ENCODE results near the gene CAMTA2. TPM values are rescaled to one million over a fixed set of nuclear protein-coding genes. Genes with fewer than 3 reads are reported as not detected.

Gene CAMTA2
- polyA plus RNA-seq, 1 donor from 2014 or later = 7.3 TPM

GRCh38 chr17:5027299-5027698 is 39.8 kb upstream of the CAMTA2 start:
- Histone ChIP-seq H3K4me3 (ENCODE audit: low read length) (no peak overlapping the region), H3K9me2 (ENCODE audit: insufficient read depth, low read length) (no peaks in the 10 kb centered on the region), H4K20me1 (ENCODE audit: insufficient read depth) (no peaks in the 10 kb centered on the region), H3K9me3 (ENCODE audit: low read length) (no peaks in the 10 kb centered on the region), H3F3A (ENCODE audit: insufficient read depth, low read length, poor library complexity, severe bottlenecking) (no peaks in the 10 kb centered on the region), H2AFZ (ENCODE audit: low read depth, low read length) (no peak overlapping the region), H3K4me2 (ENCODE audit: low read length) (no peak overlapping the region), H3K36me3 (ENCODE audit: insufficient read depth, low read length) (no peaks in the 10 kb centered on the region), H3K79me2 (replicated peaks; ENCODE audit: insufficient read depth, low read length) (no peaks in the 10 kb centered on the region), H3K9ac (ENCODE audit: low read length) (no peak overlapping the region), H3K27ac (ENCODE audit: low read length) (no peak overlapping the region), H3K27me3 (ENCODE audit: insufficient read depth, low read depth, low read length) (no peaks in the 10 kb centered on the region)
- no peak for TF ChIP-seq POLR2AphosphoS5 (IDR thresholded peaks at IDR 0.05)
- no peak for TF ChIP-seq REST (IDR thresholded peaks at IDR 0.05; ENCODE audit: borderline replicate concordance)
- no peak for TF ChIP-seq EZH2 (IDR thresholded peaks at IDR 0.05; ENCODE audit: borderline replicate concordance, insufficient read depth, low read length, poor library complexity, severe bottlenecking)
- TF ChIP-seq RAD21 (conservative IDR thresholded peaks at IDR 0.05) = no peak
- no peak for TF ChIP-seq EP300 (conservative IDR thresholded peaks at IDR 0.05; ENCODE audit: poor library complexity, severe bottlenecking)
- no peak for TF ChIP-seq MXI1 (conservative IDR thresholded peaks at IDR 0.05; ENCODE audit: poor library complexity, severe bottlenecking)
- TF ChIP-seq TAF1 (IDR thresholded peaks at IDR 0.05; ENCODE audit: low read depth) = no peak
- TF ChIP-seq SMC3 (conservative IDR thresholded peaks at IDR 0.05; ENCODE audit: poor library complexity) = no peak
- TF ChIP-seq CTCF (IDR thresholded peaks at IDR 0.05; ENCODE audit: poor library complexity, severe bottlenecking) = no peak

GRCh38 chr17:5024604-5025003 is 37.1 kb upstream of the CAMTA2 start:
- no peaks in the 10 kb centered on the region for H3K9me2 ChIP-seq (ENCODE audit: insufficient read depth, low read length)
- TF ChIP-seq RAD21 (conservative IDR thresholded peaks at IDR 0.05) (no peak), SMC3 (conservative IDR thresholded peaks at IDR 0.05; ENCODE audit: poor library complexity) (no peak), REST (IDR thresholded peaks at IDR 0.05; ENCODE audit: borderline replicate concordance) (no peak)
- no peaks in the 10 kb centered on the region for H4K20me1 ChIP-seq (ENCODE audit: insufficient read depth)
- no peaks in the 10 kb centered on the region for H3K9me3 ChIP-seq (ENCODE audit: low read length)
- H3K79me2 ChIP-seq (replicated peaks; ENCODE audit: insufficient read depth, low read length) = no peaks in the 10 kb centered on the region
- H3K27ac ChIP-seq (ENCODE audit: low read length) = no peak overlapping the region
- no peak overlapping the region for H3K4me3 ChIP-seq (ENCODE audit: low read length)
- H2AFZ ChIP-seq (ENCODE audit: low read depth, low read length) = no peak overlapping the region
- H3K9ac ChIP-seq (ENCODE audit: low read length) = no peak overlapping the region
- H3K27me3 ChIP-seq (ENCODE audit: insufficient read depth, low read depth, low read length) = no peaks in the 10 kb centered on the region
- no peak overlapping the region for H3K4me2 ChIP-seq (ENCODE audit: low read length)
- H3F3A ChIP-seq (ENCODE audit: insufficient read depth, low read length, poor library complexity, severe bottlenecking) = no peaks in the 10 kb centered on the region
- no peaks in the 10 kb centered on the region for H3K36me3 ChIP-seq (ENCODE audit: insufficient read depth, low read length)
